CD4-positive, alpha-beta T cell treated with Interleukin-21 for 1 hour (primary cell): ENCODE measurements around the gene TRABD2A.
A peak's percentile ranks its signal among the peaks of the same experiment; 100 is the strongest.

Experiments
- DNase-seq: peaks from one replicate; pipeline ENCODE4 v3.0.0-alpha.2; 2020

TRABD2A gene

DNA sequence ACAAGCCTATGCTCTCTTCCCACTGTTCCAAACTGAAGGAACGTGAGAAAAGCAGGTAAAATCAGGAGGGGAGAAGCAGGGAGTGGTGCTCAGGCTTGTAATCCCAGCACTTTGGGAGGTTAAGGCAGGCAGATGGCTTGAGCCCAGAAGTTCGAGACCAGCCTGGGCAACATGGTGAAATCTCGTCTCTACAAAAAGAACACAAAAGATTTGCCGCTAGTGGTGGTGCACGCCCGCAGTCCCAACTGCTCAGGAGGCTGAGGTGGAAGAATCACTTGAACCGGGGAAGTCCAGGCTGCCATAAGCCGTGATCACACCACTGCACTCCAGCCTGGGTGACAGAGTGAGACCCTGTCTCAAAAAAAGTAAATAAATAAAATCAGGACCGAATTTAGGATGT, 23.3 kb upstream of the TRABD2A start:
- no peak for DNase-seq

DNA sequence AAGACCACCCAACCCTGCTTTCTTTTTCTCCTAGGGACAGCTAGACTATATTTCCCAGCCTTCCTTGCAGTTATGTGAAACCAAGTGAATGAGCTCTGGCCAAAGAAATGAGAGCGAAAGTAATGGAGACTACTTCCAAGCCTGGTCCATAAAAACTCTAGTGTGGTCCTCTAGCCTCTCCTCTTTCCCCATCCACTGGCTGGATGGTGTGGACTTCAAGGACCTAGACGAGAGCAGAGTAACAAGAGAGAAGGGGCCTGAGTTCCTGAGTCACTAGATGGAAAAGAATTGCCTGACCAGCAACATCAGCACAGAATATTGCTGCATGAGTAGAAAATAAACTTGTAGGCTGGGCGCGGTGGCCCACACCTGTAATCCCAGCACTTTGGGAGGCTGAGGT, 21.6 kb upstream of the TRABD2A start:
- DNase-seq: no peak

- DNase-seq: no peak
These were observed 20.8 kb upstream of the TRABD2A start for GRCh38 chr2:84901593-84902120.

DNA sequence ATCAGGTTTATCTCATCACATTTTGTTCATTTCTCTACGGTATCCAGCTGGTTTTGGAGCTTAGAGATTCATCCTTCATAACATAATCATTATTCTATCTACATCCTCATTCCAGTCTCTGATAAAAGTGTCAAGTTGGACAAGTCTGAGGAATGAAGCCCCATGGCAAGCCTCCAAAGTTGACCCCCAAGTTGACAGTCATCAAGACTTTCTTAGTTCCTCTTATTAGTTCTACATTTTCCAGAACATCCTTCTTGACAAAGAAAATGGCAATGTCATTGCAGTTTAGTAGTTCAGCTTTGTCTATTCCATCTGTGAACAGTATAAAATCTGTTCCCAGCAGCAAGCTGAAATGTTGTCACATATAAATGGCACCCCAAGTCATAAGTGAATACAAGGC, 20.1 kb upstream of the TRABD2A start:
- no peak for DNase-seq

- DNase-seq: no peak
These were observed 18.7 kb upstream of the TRABD2A start for GRCh38 chr2:84899304-84900204.

- DNase-seq: no peak
These were observed 16.9 kb upstream of the TRABD2A start for GRCh38 chr2:84897773-84898172.

- no peak for DNase-seq
These were observed 15.7 kb upstream of the TRABD2A start for GRCh38 chr2:84896567-84896966.

DNA sequence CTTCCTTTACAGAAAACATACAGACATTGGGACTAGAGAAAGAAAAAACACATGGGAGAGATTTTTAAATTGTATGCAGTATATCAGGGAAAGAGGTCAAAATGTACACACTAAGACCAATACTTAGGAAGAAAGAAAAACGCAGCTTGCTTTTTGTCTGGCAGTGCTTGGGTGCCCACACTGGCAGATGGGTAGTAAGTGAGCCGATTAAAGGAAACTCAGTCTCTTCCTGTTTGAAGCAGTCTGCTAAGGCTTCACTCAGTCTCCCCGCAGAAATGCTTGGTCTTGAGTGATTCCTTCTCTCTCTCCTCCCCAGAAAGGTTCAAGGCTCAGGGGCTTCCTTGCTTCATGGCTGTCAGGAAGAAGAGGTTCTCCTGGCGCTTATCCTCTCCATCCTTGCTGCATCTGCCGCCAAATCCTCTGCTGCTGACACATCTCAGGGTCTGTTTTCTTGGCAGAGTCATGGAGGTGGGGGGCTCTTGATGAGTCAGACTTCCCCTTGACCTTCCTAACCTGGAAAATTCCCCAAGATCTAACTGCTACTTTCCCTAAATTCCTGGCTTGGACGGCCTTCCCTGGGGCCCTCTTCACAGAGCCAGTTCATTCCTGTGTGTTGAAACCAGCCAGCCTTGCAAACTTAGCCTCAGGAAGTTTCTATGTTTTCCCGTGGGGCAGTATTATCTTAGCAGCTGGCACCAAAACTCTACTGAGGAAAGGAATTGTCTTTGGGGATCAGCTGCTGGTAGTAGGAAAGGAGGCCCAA, 14.1 kb upstream of the TRABD2A start:
- DNase-seq: peak; percentile 45

- DNase-seq: no peak
These were observed 13.3 kb upstream of the TRABD2A start for GRCh38 chr2:84894131-84894586.

GRCh38 chr2:84891355-84892010, 10.6 kb upstream of the TRABD2A start:
- no peak for DNase-seq

- DNase-seq: no peak
These were observed 8.4 kb upstream of the TRABD2A start for GRCh38 chr2:84889332-84889731.

DNA sequence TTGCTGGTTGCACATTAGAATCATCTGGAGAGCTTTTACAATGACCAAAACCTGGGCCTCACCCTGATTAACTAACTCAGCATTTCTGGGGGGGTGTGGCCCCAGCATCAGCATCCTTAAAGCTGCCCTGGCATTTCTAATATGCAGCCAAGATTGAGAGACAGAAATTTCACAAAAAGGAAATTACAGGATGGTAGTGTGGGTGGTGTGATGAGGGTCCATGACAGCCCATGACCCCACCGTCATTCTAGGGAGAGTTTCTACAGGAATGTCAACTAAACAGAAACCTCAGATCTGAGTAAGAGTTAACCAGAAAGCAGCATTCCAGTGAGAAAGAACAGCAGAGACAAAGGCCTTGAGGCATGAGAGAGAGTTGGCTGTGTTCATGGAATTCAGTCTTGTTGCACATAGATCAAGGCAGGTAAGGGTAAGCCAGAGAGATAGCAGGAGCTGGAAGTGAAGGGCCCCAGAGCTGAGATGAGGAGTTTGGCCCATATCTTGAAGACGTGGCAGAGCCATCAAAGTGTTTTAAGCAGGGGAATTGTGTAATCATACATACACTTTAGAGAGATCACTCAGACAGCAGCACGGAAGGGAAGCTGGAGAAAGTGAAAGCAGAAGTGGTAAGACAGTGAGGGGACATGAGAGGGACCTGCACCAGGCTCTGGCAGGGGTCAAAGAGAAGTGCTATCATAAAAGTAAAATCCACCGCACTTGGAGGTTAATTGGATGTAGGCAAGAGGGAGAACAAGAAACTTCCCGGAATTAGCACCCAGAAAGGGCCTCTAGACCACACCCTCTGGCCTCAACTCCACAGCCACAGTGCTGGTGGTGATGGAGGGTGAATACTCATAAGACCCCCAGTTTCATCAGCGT, 7.8 kb upstream of the TRABD2A start:
- DNase-seq: peak; percentile 78

DNA sequence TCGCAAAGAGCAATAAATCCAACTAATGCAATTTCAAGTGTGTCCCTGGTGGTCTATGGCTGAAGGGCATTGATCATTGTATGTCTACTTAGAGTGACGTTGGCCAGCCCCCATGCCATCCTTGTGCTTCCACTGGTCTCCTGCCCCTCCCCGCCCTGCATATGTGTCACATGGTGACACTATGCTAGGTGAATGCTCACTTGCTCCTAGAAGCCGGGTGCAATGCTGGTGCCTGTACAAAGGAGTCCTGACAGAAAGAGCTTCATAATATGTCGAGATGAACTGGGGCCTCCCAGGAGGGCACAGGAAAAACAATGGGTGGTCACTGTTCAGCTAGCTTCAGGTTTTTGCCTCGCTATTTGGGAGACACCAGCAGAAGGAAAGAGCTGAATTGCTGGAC, 5.9 kb upstream of the TRABD2A start:
- DNase-seq: no peak

DNA sequence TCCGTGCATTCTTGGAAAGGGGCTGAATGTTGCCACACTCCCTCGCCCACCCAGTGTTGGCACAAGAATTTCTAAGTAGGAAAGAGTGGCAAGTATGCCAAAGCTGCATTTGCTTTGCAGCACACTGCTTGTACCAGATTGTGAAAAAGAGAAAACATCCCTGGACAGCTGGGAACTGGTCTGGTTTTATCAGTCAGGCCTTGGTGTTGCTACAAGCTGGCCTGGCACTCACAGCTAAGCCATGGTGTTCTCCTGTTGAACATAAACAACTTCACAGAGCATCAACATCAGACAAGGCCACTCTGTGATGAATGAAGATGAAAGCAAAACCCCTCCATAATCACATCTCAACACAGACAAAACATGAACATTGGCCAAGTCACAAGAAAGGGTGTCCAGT, 4.2 kb upstream of the TRABD2A start:
- DNase-seq: no peak

- no peak for DNase-seq
These were observed 3.6 kb upstream of the TRABD2A start for GRCh38 chr2:84884449-84884848.

DNA sequence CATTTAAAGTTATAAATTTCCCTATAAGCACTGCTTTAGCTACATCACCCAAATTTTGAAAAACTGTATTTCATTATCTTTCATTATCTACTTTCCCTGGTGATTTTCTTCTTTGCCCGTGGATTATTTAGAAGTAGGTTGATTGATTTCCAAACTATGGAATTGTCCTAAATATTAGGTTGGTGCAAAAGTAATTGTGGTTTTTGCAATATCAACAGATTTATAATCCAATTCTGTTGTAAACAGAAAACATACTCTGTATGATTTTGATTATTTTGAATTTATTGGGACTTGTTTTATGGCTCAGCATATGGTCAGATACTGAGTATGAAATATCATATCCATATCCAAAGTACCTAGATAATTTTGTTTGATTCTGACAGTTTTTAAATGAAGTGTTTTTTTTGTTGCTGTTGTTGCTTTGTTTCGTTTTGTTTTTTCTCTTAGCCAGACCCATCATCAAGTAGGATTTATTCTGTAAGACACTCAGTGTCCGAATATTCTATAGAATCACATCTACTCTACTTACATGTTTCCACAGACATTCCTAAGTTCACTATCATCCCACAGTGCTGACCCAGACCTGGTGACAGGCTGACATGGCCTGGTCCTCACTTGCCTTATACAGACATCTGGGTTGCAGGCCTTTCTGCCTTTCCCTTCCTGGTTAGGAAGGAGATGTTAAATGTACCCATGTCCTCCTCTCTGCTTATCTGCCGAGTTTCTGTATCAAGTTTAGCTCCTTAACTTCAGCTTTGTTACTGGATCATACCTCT, 2.1 kb upstream of the TRABD2A start:
- no peak for DNase-seq

DNA sequence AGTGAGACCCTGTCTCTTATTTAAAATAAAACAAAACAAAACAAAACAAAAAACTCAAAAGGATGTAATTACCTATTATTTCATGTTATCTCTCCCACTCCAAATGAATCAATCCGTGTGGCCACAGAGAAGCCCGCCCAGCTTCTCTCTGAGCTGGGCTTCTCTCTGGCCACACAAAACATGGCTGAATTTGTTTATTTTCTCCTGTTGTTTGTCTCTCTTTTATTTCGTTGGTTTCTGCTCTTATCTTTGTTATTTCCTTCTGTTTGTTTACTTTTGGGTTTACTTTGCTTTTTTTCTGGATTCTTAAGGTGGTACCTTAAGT, 1.5 kb upstream of the TRABD2A start:
- DNase-seq: no peak

- peak; percentile 90 for DNase-seq
These were observed 913 bp upstream of the TRABD2A start for GRCh38 chr2:84881581-84882413.

GRCh38 chr2:84880395-84880644, 564 bp downstream of the TRABD2A start:
- no peak for DNase-seq

DNA sequence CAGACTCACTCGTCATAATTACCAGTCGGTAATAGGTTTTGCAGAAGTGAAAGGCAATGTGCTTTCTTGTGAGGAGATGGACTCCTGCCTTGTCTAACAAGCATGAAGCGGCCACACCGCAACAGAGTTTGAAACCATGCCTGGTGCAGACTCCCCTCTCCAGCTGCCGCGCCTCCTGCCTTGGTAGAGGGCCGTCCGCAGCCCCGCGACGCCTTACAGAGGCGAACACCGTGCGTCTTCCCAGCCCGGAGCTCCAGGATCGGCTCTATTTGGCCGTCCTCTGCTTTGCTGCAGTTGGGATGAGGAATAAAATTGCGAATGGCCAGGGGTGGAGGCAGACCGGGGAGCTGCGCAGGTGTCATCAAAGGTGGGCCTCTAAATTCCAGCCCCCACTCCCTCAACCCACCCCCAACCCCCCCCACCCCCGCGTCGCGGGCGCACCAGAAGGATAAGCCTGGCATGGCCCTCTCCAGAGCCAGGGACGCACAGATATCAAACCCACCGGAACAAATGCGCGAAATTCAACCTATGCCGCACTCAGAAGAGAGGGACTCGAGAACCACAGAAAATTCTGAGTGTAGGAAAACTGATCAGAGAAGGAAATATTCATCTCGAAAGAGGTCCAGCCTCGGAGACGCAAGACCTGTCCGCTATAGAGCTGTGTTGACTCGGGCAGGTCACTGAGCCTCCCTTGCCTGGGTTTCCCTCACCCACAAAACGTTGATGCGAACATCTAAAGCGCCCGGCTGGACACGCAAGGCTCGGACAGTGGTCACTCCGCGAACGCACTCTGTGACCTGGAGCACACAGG, 1.1 kb downstream of the TRABD2A start:
- DNase-seq: no peak
